CD4-positive, alpha-beta T cell (primary cell): ENCODE results near the gene PTGS1. TPM values are rescaled to one million over a fixed set of nuclear protein-coding genes. Genes with fewer than 3 reads are reported as not detected.

ENCODE experiments used
- ATAC-seq: fragments of 200-7000 bp; cut with Tn5 transposase; one replicate; pipeline ENCODE4 v1.10.0; 2022; ENCODE audit warnings: mild to moderate bottlenecking; ENCODE audit not compliant: poor library complexity
- CTCF ChIA-PET: fragments of 350-600 bp; sonication (Branson Sonifier 250); formaldehyde crosslinking; loops from one replicate; lab custom pipeline; 2021; ENCODE audit warnings: antibody characterized with exemption, inconsistent platforms; lab: Charles Lee
- POLR2A ChIA-PET: fragments of 350-600 bp; sonication (Branson Sonifier 250); formaldehyde crosslinking; loops from one replicate; lab custom pipeline; 2021; ENCODE audit warnings: antibody characterized with exemption, inconsistent platforms; lab: Charles Lee
- DNase-seq, 14 experiments: peaks; one replicate each; pipeline ENCODE4 v3.0.0-alpha.2; 2013 to 2020; ENCODE audit warnings: mixed read lengths in 2 of 14
- H3K27ac ChIP-seq, 2 donors: one replicate each; pipeline versions ENCODE4 v1.5.1 to v1.7.0; 2013; ENCODE audit warnings: low read length in 2 of 2, low read depth in 1 of 2, mild to moderate bottlenecking in 1 of 2
- H3K27me3 ChIP-seq, 2 experiments: 1 replicate in 1 of 2; 2 replicates in 1 of 2; pipeline versions ENCODE4 v1.6.1 to v1.7.0; 2013; ENCODE audit warnings: low read length in 2 of 2, control low read depth in 1 of 2, mild to moderate bottlenecking in 1 of 2, moderate library complexity in 1 of 2; ENCODE audit not compliant: insufficient read depth in 2 of 2, control insufficient read depth in 1 of 2
- H3K36me3 ChIP-seq: one replicate; pipeline ENCODE4 v1.6.1; 2013; ENCODE audit warnings: low read length, control low read depth; ENCODE audit not compliant: insufficient read depth
- H3K4me1 ChIP-seq: one replicate; pipeline ENCODE4 v1.6.1; 2013; ENCODE audit warnings: low read length, control low read depth; ENCODE audit not compliant: insufficient read depth
- H3K4me3 ChIP-seq: one replicate; pipeline ENCODE4 v1.5.1; 2013; ENCODE audit warnings: mild to moderate bottlenecking, low read length, moderate library complexity
- H3K9me3 ChIP-seq, 2 experiments: 1 replicate in 1 of 2; 2 replicates in 1 of 2; pipeline versions ENCODE4 v1.6.1 to v1.7.0; 2013; ENCODE audit warnings: low read length in 2 of 2, mild to moderate bottlenecking in 2 of 2, control low read depth in 1 of 2, moderate library complexity in 1 of 2; ENCODE audit not compliant: control insufficient read depth in 1 of 2, insufficient read depth in 1 of 2
- H3K27ac Mint-ChIP-seq: one replicate; pipeline ENCODE4 v1.8.0; 2020; ENCODE audit warnings: mixed read lengths
- H3K27me3 Mint-ChIP-seq: one replicate; pipeline ENCODE4 v1.8.0; 2021; ENCODE audit warnings: mixed read lengths
- H3K36me3 Mint-ChIP-seq: one replicate; pipeline ENCODE4 v1.8.0; 2021; ENCODE audit warnings: low read depth, mixed read lengths
- H3K4me1 Mint-ChIP-seq: one replicate; pipeline ENCODE4 v1.8.0; 2021; ENCODE audit warnings: low read depth, mixed read lengths
- H3K4me3 Mint-ChIP-seq: one replicate; pipeline ENCODE4 v1.8.0; 2020; ENCODE audit warnings: mild to moderate bottlenecking, mixed read lengths
- H3K9me3 Mint-ChIP-seq: one replicate; pipeline ENCODE4 v1.8.0; 2020; ENCODE audit warnings: mixed read lengths
- intact Hi-C, 2 experiments: fragments of 100-400 bp; cut with DNase I in 1 of 2; cut with micrococcal nuclease in 1 of 2; formaldehyde crosslinking; loops; one replicate each; pipeline versions ENCODE4 v1.15.1 to v1.9.0; 2023 to 2025; cut with DNase I, micrococcal nuclease
- total RNA-seq, 174 experiments: library from RNA in 2 of 174; stranded (reverse) in 2 of 174; gene quantifications; one replicate each; pipeline ENCODE4 v1.2.3 and lab custom pipeline; 2021 to 2026
- TF ChIP-seq, protein P1 (sequence below): fragments of 200-600 bp; IDR thresholded peaks from one replicate; pipeline ENCODE4 v1.8.0; 2022; ENCODE audit warnings: antibody characterized with exemption, mild to moderate bottlenecking

Gene PTGS1
- total RNA-seq, 2 experiments from 2014 or later: 0.14 to 0.27 TPM

DNA sequence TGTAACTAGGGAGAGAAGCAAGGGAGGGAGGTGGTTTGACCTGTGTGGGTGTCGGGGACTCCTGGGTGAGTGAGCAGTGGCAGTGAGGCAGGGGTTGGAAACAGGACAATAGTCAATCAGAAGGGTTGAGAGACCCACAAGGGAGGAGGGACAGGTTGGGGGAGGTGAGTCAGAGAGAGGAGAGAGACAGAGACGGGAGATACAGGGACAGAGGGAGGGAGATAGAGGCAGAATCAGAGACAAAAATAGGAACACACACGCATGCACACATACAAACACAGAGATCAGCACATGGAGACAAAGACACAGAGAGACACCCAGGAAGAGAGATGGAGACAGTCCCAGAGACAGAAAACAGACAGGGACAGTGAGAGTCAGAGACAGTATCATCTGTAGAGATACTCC is 39.3 kb upstream of the PTGS1 start:
- ATAC-seq (no peak), DNase-seq (no peak)
- Mint-ChIP-seq H3K27ac (no peak overlapping the region), H3K27me3 (no peaks in the 10 kb centered on the region), H3K9me3 (no peaks in the 10 kb centered on the region), H3K4me1 (no peaks in the 10 kb centered on the region), H3K36me3 (peaks cover 8% of the 10 kb centered on the region), H3K4me3 (no peak overlapping the region)
- Histone ChIP-seq H3K36me3 (peaks cover 4% of the 10 kb centered on the region), H3K9me3 (no peaks in the 10 kb centered on the region), H3K27me3 (no peaks in the 10 kb centered on the region), H3K4me1 (no peaks in the 10 kb centered on the region), H3K4me3 (no peak overlapping the region), H3K27ac (no peak overlapping the region)
- ChIA-PET POLR2A (no interaction called here), CTCF (no interaction called here)
- intact Hi-C loops: no loop called here
- TF ChIP-seq, protein P1, sequence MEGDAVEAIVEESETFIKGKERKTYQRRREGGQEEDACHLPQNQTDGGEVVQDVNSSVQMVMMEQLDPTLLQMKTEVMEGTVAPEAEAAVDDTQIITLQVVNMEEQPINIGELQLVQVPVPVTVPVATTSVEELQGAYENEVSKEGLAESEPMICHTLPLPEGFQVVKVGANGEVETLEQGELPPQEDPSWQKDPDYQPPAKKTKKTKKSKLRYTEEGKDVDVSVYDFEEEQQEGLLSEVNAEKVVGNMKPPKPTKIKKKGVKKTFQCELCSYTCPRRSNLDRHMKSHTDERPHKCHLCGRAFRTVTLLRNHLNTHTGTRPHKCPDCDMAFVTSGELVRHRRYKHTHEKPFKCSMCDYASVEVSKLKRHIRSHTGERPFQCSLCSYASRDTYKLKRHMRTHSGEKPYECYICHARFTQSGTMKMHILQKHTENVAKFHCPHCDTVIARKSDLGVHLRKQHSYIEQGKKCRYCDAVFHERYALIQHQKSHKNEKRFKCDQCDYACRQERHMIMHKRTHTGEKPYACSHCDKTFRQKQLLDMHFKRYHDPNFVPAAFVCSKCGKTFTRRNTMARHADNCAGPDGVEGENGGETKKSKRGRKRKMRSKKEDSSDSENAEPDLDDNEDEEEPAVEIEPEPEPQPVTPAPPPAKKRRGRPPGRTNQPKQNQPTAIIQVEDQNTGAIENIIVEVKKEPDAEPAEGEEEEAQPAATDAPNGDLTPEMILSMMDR: no peak

DNA sequence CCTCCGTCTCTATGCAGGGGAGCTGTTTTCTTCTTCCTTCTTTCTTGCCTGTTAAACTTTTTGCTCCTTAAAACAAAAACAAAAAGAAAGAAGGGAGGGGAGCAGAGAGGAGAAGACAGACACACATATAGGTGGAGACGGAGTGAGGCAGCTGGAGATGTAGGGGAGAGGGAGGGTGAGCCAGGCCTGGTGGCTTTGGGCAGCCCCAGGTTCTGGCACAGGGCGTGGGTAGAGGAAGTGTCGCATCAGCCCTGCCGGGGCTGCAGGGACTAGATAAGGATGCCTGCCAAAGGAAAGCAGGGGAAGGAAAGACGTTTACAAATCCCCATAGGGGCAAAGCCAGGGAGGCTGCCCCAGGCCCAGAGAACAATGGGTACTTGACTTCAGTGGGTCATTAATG is 38.7 kb upstream of the PTGS1 start:
- intact Hi-C loops: no loop called here

DNA sequence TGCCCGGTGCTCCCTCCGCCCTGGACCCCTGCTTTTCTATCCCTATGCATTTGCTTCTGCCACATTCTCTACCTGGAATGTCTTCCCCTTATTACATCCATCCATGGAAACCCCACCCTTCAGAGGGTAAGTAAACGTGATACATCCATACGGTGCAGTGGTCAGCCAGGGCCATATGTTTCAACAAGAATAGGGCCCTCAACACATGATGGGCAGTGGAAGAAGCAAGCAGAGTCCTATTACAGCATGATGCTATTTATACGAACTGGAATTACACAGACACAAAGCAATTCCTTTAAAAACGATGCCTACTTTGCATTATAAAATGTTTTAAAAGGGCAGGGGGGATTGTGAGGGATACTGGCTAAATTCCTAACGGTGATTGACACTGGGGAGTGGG is 38.2 kb upstream of the PTGS1 start:
- intact Hi-C loops: no loop called here
- H3K27ac ChIP-seq: no peak overlapping the region
- peaks cover 8% of the 10 kb centered on the region for H3K36me3 Mint-ChIP-seq
- ChIA-PET POLR2A (no interaction called here), CTCF (no interaction called here)
- no peaks in the 10 kb centered on the region for H3K4me1 Mint-ChIP-seq
- no peaks in the 10 kb centered on the region for H3K27me3 ChIP-seq
- ATAC-seq (no peak), DNase-seq (no peak)
- no peak overlapping the region for H3K27ac Mint-ChIP-seq
- no peaks in the 10 kb centered on the region for H3K9me3 ChIP-seq
- peaks cover 4% of the 10 kb centered on the region for H3K36me3 ChIP-seq
- H3K27me3 Mint-ChIP-seq: no peaks in the 10 kb centered on the region
- H3K4me3 ChIP-seq: no peak overlapping the region
- TF ChIP-seq, protein P1: no peak
- no peaks in the 10 kb centered on the region for H3K4me1 ChIP-seq
- no peak overlapping the region for H3K4me3 Mint-ChIP-seq
- H3K9me3 Mint-ChIP-seq: no peaks in the 10 kb centered on the region

More for the DNA sequence above, 38.7 kb upstream of the PTGS1 start:
- Mint-ChIP-seq H3K4me3 (no peak overlapping the region), H3K9me3 (no peaks in the 10 kb centered on the region), H3K4me1 (no peaks in the 10 kb centered on the region), H3K27me3 (no peaks in the 10 kb centered on the region), H3K27ac (no peak overlapping the region), H3K36me3 (peaks cover 8% of the 10 kb centered on the region)
- ATAC-seq: no peak
- TF ChIP-seq, protein P1: no peak
- Histone ChIP-seq H3K9me3 (no peaks in the 10 kb centered on the region), H3K4me1 (no peaks in the 10 kb centered on the region), H3K36me3 (peaks cover 4% of the 10 kb centered on the region), H3K27ac (no peak overlapping the region), H3K4me3 (no peak overlapping the region), H3K27me3 (no peaks in the 10 kb centered on the region)
- ChIA-PET POLR2A (no interaction called here), CTCF (no interaction called here)
- no peak for DNase-seq
